H54 (cell line): Measurements from ENCODE around the gene SUGP1.

Source experiments
- DNase-seq: peaks from one replicate; pipeline ENCODE4 v3.0.0; 2011; ENCODE audit warnings: low spot score, mixed read lengths; ENCODE audit not compliant: insufficient read length
- FAIRE-seq: peaks from 3 replicates; lab custom pipeline; 2011; peaks lifted over from hg19 to GRCh38; lab: Jason Lieb, UNC
- POLR2A ChIP-seq: IDR thresholded peaks from 2 replicates; pipeline ENCODE4 v1.6.1; 2011; ENCODE audit warnings: low read depth, mild to moderate bottlenecking, low read length

Gene SUGP1

DNA sequence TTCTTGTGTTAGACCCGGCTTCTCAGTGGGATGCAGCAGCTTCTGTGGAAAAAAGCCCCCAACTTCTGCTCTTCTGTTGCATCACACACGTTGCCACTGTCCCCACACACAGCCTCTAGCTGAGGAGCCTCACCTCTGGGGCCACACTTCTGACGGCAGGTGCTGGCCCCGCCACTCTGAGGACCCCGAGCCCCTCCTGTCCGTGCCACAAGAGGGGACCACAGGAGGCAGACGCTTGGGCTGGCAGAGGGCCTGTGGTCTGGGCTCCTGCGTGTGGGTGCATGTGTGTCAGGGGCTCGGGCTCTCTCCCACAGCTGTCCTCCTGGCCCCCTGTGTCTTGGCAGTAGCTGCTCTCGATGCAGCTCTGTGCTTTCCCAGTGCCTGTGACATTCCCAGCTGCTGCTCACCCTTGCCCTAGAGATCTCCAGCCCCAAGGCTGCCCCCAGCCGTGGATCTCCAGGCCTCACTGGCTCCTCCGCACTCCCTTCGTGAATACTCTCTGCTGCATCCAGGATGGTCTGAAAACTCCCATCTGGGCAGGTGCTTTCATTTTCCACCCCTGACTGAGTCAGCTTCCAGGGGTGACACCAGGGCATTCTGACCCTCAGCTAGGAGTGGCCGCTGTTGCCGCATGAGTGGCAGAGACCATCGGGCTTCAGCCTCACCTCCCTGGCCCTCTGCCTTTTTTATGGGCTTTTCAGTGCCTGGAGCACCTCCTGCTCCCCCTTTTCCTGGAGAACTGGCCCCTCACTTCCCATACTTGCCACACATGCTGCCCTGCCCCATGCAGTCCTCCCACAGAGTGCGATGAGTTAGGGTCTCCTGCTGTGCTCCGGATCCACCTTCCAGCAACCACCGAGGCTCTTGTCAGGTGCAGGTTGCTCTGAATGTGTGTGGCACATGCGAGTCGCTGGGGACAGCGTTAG lies 14.0 kb upstream of the SUGP1 start:
- TF ChIP-seq POLR2A, result no peak
- FAIRE-seq, result no peak
- no peak for DNase-seq

DNA sequence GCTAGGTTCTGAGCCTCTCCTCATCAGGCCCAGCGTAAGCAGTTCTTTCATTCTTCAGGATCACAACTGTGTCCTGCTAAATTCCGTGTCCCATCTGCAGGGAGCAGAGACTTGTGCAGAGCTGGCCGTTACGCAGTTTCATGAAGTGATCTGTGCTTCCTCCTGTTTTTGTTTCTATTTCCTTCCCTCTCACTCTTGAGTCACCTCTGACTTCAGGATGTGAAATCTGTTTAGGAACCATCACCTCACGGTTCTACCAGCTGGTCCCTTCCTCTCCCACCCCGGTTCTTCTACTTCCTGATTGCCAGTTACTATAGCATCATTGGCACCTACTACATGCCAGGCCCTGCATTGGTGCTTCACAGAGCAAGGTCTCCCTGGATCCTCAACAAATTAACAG lies 8.8 kb upstream of the SUGP1 start:
- FAIRE-seq (no peak), DNase-seq (no peak)
- no peak for TF ChIP-seq POLR2A

DNA sequence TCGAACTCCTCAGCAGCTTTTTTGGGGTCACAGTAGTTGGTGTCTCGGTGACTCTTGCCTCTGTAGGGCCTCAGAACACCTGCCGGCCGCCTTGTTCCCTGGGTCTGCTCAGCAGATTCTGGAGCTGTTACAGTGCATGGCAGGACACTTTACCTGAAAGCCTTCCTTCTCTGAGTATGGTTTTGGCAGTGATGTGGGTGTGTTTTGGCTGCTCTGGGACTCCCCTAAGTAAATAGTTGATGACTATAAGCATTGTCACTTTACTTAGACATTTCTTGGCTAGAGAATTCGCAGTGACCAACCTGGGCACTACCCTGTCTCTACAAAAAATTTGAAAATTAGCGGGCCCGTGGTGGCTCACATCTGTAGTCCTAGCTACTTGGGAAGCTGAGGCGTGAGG lies 7.4 kb upstream of the SUGP1 start:
- no peak for DNase-seq
- no peak for TF ChIP-seq POLR2A
- no peak for FAIRE-seq

DNA sequence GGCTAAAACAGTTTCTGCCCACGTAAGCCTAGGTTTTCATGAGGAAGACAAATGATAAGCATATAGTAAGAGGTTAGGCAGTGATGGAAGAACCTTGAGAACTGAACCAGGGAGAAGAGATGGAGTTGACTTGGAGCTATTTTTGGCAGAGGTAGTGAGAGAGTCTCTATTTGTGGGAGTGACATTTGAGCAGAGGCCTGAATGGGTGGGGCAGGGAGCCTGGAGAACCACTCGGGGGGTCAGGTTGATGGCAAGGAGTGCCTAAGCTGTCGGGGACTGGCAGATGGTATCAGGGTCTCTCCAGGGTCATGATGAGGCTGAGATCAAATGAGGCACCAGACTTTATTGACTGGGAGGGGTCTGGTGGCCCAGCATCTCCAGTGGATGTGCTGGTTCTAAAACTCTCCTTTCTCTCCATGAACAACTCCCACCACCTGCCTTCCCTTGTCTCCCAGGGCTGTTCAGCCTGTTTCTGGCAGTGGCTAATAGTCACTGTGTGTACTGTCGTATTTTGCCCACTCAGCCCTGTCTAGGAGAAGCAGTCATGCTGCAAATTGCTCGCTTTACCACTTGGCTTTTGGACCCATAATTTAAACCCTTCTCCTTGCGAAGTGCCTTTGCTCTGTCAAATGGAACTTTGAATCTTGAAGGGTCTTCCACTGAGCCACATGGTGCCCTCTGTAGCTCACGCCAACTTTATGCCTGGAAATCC lies 3.9 kb upstream of the SUGP1 start:
- FAIRE-seq, result no peak
- TF ChIP-seq POLR2A, result no peak
- no peak for DNase-seq

DNA sequence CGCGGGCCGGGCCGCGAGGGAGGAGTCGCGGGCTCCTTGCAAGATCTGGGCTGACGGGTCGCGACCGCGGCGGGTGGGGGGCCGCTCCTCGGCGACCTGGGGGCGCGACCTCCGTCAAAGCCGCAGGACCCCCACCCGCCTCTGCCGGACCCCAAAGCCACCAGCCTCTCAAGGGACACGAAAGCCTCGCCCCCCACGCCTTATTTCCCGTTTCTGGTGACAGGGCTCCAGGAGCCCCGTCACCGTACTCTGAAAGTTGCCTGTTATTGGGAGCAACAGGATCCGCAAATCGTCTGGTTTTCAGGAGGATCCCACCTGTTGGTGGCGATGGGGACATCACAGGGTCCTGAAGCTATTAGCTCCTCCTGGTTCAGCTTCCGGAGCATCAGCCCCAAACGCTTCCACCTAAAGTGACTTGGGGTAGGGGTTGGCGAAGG lies 850 bp upstream of the SUGP1 start:
- no peak for DNase-seq
- TF ChIP-seq POLR2A, result no peak
- no peak for FAIRE-seq

DNA sequence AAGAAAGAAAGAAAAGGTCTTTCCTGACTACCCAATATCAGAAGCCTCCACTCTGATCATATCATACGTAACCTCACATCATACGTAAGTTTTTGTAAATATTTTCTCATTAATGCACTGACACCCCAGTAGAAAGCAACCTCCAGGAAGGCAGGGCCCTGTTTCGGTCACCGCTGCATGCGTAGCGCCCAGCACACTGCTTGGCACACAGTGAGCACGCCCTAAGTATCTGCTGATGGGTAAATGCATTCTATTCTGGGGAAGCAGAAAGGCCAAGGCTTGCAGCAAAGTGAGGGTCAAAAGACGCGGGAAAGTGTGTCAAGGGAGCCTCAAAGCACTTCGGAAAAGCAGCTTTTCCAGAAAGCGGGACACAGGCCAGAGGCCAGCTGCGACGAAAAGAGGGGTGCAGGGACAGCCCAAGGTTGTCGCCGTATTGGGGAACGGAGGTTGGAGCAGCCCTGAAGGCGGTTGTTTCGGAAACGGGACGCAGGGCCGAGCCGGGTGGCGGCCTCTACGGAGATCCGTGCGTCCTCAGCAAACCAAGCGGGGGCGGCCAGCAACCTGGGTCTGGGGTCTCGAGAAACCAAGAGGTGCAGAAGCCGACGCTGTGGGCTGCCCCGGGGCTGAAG lies 463 bp downstream of the SUGP1 start:
- no peak for FAIRE-seq
- DNase-seq, result no peak
- no peak for TF ChIP-seq POLR2A

DNA sequence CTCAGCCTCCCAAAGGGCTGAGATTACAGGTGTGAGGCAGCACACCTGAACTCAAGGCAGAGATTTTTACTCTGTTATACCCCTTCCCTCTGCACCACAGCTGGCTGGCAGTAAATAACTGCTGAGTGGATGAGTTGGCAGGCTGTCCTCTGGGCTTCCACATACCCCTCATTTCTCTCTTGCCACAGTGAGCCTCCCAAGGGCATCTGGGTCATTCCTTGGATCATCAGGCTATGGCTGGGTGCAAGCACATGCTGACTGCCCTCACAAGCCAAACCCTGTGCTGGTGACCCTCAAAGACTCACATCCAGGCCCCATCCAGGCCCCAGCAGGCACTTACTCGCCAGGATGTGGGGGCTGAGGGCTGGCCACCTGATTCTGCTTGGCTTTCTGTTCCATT lies 4.2 kb downstream of the SUGP1 start:
- no peak for TF ChIP-seq POLR2A
- no peak for DNase-seq
- no peak for FAIRE-seq

DNA sequence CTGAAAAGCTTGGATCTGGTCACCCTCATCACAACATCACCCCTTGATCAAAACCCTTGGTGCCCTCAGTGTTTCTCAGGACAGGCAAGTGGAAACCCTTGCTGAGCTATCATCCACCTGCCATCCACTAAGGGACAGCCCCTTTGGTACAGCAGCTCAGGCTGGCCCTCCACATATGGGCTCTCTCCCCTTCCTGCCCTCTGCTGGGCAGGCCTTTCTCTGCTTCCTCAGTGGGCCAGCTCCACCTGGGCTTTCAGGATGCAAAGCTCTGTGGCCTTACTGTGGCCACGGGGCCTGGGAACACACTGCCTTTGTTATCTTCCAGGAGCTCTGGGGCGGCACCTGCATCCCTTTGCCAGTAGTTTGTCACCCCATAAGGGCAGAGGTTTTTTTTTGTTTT lies 4.9 kb downstream of the SUGP1 start:
- FAIRE-seq, result no peak
- DNase-seq, result no peak
- TF ChIP-seq POLR2A, result no peak

DNA sequence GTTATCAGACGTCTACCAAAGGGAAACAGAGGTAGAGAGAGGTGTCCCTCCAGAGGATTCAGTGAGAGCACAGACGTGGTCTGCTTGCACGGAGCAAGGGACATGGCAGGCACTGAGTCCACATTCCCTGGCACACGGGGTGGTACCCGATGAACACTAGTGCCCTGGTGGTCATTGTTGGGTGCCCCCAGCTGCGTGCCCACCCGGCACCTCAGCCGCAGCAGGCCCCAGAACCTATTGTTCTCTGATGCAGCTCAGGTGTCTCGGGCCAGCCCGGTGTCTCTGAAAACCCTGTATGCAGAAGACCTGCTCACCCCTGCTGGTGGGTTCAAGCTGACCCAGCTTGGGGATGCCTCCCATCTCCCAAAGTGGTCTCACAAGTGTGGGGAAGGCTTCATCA lies 11.9 kb downstream of the SUGP1 start:
- FAIRE-seq, result no peak
- no peak for TF ChIP-seq POLR2A

DNA sequence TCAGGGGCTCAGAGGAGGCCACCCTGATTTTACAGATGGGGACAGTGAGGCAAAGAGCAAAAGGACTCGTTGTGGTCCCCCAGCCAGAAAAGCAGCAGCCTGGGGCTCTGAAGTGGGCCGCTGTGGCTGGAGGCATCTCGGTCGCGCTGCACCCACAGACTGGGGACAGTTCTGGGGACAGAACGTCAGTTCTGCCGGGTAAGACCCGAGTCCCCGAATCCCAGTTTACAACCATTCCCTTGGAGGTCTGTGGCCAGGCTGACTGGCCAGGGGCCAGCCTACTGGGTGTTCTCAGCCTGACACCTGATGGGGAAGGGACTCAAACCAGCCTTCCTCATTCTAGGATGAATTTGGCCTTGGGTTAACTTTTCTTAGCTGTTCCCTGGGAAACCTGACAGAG lies 14.1 kb downstream of the SUGP1 start:
- DNase-seq, result no peak

More for the DNA sequence above, 11.9 kb downstream of the SUGP1 start:
- DNase-seq, result no peak

DNA sequence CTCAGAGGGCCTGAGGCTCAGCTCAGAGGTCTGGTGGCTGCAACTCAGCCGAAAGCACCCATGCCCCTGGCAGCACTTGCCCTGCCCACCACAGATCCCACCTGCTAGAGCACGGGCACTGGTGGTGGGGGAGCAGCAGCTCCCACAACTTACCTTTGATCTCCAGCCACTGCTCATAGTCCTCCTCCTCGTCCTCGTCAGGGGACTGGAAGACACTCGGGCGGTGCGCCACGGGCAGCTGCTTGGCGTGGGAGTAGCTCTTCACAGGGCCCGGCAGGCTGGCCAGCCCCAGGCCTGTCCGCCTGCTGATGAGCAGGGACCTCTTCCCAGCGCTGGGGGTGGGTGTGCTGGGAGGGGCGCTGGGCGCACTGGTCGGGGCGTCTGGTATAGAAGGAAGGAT lies 14.6 kb downstream of the SUGP1 start:
- FAIRE-seq, result no peak
- TF ChIP-seq POLR2A, result no peak
- no peak for DNase-seq

More for the DNA sequence above, 14.1 kb downstream of the SUGP1 start:
- no peak for FAIRE-seq
- no peak for TF ChIP-seq POLR2A

DNA sequence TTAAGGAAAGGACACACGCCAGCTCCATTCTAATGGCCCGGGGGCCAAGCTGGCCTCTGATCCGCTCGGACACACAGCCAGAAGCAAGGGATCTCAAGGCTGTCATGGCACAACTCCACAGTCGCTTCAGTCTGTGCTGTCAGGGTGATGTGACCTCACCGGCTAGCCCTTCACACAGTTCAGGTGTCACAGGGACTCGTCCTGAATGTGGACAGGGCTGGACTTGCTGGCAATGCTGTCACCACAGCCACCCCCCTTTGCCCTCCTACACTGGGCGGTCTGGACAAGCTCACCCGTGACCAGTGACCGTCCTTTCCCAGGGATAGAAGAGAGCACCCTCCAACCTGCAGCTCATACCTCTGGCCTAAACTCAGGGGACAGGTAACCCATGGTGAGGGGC lies 15.2 kb downstream of the SUGP1 start:
- no peak for TF ChIP-seq POLR2A
- FAIRE-seq (no peak), DNase-seq (no peak)

DNA sequence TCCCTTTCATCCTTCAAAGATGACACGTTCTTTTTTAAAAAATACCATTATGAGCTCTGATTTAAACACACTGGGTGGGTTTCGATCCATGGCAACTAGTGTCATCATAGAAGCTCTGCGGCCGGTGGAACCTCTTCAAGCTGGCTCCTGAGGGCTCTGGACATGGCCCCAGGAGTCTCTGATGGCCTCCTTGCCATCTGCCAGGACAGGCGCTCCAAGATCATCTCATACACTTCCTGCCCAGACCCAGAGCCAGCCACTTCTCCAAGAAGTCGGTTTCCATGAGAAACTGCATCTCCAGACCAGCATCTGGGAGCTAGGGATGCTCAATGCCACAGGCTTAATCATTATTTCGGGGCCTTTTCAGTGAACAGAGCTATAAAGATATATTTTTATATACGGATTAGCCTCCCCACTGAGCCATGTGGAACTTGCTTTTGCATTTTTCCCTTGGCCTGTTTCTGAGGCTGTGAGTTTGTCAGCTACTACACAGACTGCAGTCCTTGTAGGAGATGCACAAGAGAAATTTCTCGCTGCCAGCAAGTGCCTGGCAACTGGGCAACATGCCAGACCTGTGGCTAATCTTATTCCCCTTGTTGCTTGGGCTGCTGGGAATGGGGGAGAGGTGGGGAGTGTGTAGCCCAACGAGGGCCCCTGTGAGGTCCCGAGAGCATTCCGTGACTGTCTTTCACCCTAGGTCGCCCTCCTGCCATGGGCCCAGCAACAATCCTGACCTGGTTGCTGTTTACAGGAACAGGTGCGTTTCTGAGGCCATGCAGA lies 15.9 kb downstream of the SUGP1 start:
- FAIRE-seq (no peak), DNase-seq (no peak)
- no peak for TF ChIP-seq POLR2A

DNA sequence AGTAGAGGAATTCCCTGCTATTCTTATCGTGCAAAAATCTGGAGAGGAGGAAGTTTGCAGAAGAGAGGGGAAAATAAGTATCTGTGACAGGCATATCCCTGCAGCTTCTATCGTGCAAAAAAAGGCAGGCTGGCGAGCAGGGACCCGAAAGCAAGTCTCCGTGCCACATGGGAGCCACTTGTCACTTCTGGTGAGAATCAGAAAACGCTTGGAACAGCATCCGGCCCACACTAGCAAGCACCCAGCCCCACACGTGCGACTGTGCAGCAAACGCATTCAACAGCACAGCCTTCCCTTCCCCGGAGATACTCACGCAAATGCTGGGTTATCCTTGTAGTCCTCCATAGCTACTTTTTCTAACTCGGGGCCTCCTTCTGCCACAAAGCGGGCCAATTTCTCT lies 16.9 kb downstream of the SUGP1 start:
- FAIRE-seq, result no peak
- no peak for DNase-seq
- TF ChIP-seq POLR2A, result no peak
